Neural progenitor cell (in vitro differentiated cells): ENCODE results near the gene CNKSR1.

Source experiments
- EZH2 ChIP-seq: fragments of 200-600 bp; sonication (generic); IDR thresholded peaks from 2 replicates; pipeline ENCODE4 v1.6.1; 2017; ENCODE audit warnings: antibody characterized with exemption, mild to moderate bottlenecking, moderate library complexity
- EZH2phosphoT487 ChIP-seq: fragments of 200-600 bp; sonication (generic); IDR thresholded peaks from 2 replicates; pipeline ENCODE4 v1.6.1; 2017; ENCODE audit warnings: antibody characterized with exemption
- TF ChIP-seq, protein P1 (sequence below): fragments of 200-600 bp; sonication (generic); IDR thresholded peaks from 2 replicates; pipeline ENCODE4 v1.5.1; 2017; ENCODE audit warnings: antibody characterized with exemption, mild to moderate bottlenecking

DNA sequence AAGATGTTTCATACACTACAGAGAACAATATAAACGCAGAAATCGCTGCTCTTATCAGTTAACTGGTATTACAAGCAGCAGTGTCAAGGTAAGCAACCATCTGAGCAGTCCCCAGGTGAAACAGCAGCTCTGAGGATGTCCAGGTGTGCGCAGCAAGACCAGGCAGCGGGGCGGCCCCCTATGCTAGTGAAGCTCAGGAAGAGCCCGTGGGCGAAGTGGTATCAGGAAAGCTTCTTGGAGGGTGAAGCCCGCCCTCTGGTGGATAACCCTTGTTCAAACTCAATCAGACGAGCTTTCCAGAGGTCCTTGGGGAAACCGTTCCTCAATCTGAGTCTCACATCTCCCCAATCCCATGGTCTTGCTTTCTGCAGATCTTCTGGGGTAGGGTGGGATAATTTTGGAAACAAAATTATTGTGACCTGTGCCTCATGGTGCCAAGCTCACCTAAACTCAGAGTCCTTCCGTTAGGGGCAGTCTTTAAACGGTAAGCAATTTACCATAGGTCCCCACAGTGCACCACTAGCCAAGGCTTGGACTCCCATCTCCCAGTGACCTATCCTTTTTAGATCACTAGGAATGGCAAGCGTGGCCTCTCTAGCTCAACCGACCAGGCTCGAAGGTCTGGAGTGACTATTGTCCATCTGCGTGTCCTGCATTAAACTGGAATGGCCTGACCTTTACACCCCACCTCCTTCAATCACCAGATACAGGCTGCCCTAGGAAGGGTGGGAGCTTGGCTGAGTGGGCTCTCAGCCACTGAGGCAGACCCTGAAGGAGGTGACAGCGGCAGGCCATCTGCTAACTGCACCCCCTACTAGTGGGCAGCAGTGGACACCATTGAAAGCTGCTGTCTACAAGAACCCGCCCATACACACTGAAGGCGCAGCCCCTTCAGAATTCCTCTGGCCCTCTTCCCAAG is 32.0 kb upstream of the CNKSR1 start:
- TF ChIP-seq, protein P1, sequence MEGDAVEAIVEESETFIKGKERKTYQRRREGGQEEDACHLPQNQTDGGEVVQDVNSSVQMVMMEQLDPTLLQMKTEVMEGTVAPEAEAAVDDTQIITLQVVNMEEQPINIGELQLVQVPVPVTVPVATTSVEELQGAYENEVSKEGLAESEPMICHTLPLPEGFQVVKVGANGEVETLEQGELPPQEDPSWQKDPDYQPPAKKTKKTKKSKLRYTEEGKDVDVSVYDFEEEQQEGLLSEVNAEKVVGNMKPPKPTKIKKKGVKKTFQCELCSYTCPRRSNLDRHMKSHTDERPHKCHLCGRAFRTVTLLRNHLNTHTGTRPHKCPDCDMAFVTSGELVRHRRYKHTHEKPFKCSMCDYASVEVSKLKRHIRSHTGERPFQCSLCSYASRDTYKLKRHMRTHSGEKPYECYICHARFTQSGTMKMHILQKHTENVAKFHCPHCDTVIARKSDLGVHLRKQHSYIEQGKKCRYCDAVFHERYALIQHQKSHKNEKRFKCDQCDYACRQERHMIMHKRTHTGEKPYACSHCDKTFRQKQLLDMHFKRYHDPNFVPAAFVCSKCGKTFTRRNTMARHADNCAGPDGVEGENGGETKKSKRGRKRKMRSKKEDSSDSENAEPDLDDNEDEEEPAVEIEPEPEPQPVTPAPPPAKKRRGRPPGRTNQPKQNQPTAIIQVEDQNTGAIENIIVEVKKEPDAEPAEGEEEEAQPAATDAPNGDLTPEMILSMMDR, result peak; percentile 77
- no peak for TF ChIP-seq EZH2phosphoT487
- no peak for TF ChIP-seq EZH2
